Activated T-cell treated with anti-CD3 and anti-CD28 coated beads, Interleukin-2, amount 50 U/mL, for 72 hours (primary cell): ENCODE data around the gene HCFC2. TPM values are rescaled to one million over a fixed set of nuclear protein-coding genes. Genes with fewer than 3 reads are reported as not detected.
"Not testable (repeated sequence)": the region's sequence is repeated elsewhere in the genome, so short reads cannot be mapped to it uniquely, and the experiment has no call there.

Source experiments
- ATAC-seq, 2 donors: fragments of 150-1000 bp; cut with Tn5 transposase; replicated peaks in 1 of 2; 2 replicates each; pipeline ENCODE4 v1.10.0; 2021; ENCODE audit warnings: moderate library complexity in 2 of 2, mild to moderate bottlenecking in 1 of 2
- DNase-seq, 2 donors: peaks; one replicate each; pipeline ENCODE4 v3.0.0; 2021 to 2022; ENCODE audit warnings: mixed read lengths in 1 of 2
- H3K27ac Mint-ChIP-seq: one replicate; pipeline ENCODE4 v1.8.0; 2022; ENCODE audit warnings: mild to moderate bottlenecking, moderate library complexity, mixed read lengths
- H3K27me3 Mint-ChIP-seq: one replicate; pipeline ENCODE4 v1.8.0; 2022; ENCODE audit warnings: low read depth, mixed read lengths
- H3K36me3 Mint-ChIP-seq, 2 donors: one replicate each; pipeline ENCODE4 v1.8.0; 2022; ENCODE audit warnings: mixed read lengths in 2 of 2, mild to moderate bottlenecking in 1 of 2; ENCODE audit not compliant: insufficient read depth in 2 of 2
- H3K4me1 Mint-ChIP-seq: one replicate; pipeline ENCODE4 v1.8.0; 2022; ENCODE audit warnings: low read depth, mixed read lengths
- H3K4me3 Mint-ChIP-seq, 2 donors: one replicate each; pipeline ENCODE4 v1.8.0; 2022; ENCODE audit warnings: mild to moderate bottlenecking in 2 of 2, mixed read lengths in 2 of 2, moderate library complexity in 2 of 2
- H3K9me3 Mint-ChIP-seq, 2 donors: one replicate each; pipeline ENCODE4 v1.8.0; 2022; ENCODE audit warnings: mixed read lengths in 2 of 2
- total RNA-seq, 2 donors: library from RNA; stranded (reverse); gene quantifications; one replicate each; pipeline ENCODE4 v1.2.3, GENCODE V29; 2022

Gene HCFC2
- total RNA-seq, 2 donors from 2014 or later = 11.0 TPM

- H3K4me1 Mint-ChIP-seq = peaks cover 11% of the 10 kb centered on the region
- no peaks in the 10 kb centered on the region for H3K27me3 Mint-ChIP-seq
- H3K9me3 Mint-ChIP-seq = no peaks in the 10 kb centered on the region
- DNase-seq = peak; percentile 87
- H3K4me3 Mint-ChIP-seq = peak overlapping the region; percentile 11 to 62
- peak overlapping the region; percentile 64 for H3K27ac Mint-ChIP-seq
- no peaks in the 10 kb centered on the region for H3K36me3 Mint-ChIP-seq
- ATAC-seq = peak; percentile 98 to 99
These were observed 44.6 kb downstream of the HCFC2 start for GRCh38 chr12:104108755-104109445.

- H3K27ac Mint-ChIP-seq = peak overlapping the region; percentile 64
- no peaks in the 10 kb centered on the region for H3K36me3 Mint-ChIP-seq
- DNase-seq = no peak
- peaks cover 11% of the 10 kb centered on the region for H3K4me1 Mint-ChIP-seq
- ATAC-seq = peak; percentile 5 to 11
- H3K4me3 Mint-ChIP-seq = no peak overlapping the region
- no peaks in the 10 kb centered on the region for H3K27me3 Mint-ChIP-seq
- no peaks in the 10 kb centered on the region for H3K9me3 Mint-ChIP-seq
These were observed 45.3 kb downstream of the HCFC2 start for GRCh38 chr12:104109446-104110271.

GRCh38 chr12:104114834-104115586 lies 50.7 kb downstream of the HCFC2 start:
- H3K9me3 Mint-ChIP-seq, H3K4me1 Mint-ChIP-seq, H3K4me3 Mint-ChIP-seq, ATAC-seq, H3K27me3 Mint-ChIP-seq, H3K27ac Mint-ChIP-seq, DNase-seq, H3K36me3 Mint-ChIP-seq: not testable (repeated sequence)

GRCh38 chr12:104115587-104115975 lies 51.2 kb downstream of the HCFC2 start:
- H3K36me3 Mint-ChIP-seq = peaks cover 0 to 5% of the 10 kb centered on the region in 2 donors
- ATAC-seq = no peak
- H3K9me3 Mint-ChIP-seq = no peaks in the 10 kb centered on the region

GRCh38 chr12:104121001-104121400 lies 56.7 kb downstream of the HCFC2 start:
- peaks cover 4 to 13% of the 10 kb centered on the region in 2 donors for H3K36me3 Mint-ChIP-seq

More at GRCh38 chr12:104115587-104115975, 51.2 kb downstream of the HCFC2 start:
- DNase-seq = no peak
- H3K4me3 Mint-ChIP-seq = no peak overlapping the region
- no peaks in the 10 kb centered on the region for H3K27me3 Mint-ChIP-seq
- H3K4me1 Mint-ChIP-seq = no peaks in the 10 kb centered on the region
- H3K27ac Mint-ChIP-seq = no peak overlapping the region

GRCh38 chr12:104122298-104122697 lies 58.0 kb downstream of the HCFC2 start:
- H3K36me3 Mint-ChIP-seq = peaks cover 5 to 19% of the 10 kb centered on the region in 2 donors
- no peak overlapping the region for H3K4me3 Mint-ChIP-seq
- H3K27ac Mint-ChIP-seq = no peak overlapping the region
- H3K27me3 Mint-ChIP-seq = no peaks in the 10 kb centered on the region
- ATAC-seq (no peak), DNase-seq (no peak)
- H3K9me3 Mint-ChIP-seq = no peaks in the 10 kb centered on the region
- H3K4me1 Mint-ChIP-seq = no peaks in the 10 kb centered on the region

More at GRCh38 chr12:104121001-104121400, 56.7 kb downstream of the HCFC2 start:
- Mint-ChIP-seq H3K4me3 (no peak overlapping the region), H3K4me1 (no peaks in the 10 kb centered on the region), H3K9me3 (no peaks in the 10 kb centered on the region), H3K27me3 (no peaks in the 10 kb centered on the region), H3K27ac (no peak overlapping the region)
- DNase-seq (no peak), ATAC-seq (no peak)

- H3K27ac Mint-ChIP-seq = peak overlapping the region; percentile 89
These were observed 62.2 kb downstream of the HCFC2 start for GRCh38 chr12:104126548-104126947.

GRCh38 chr12:104130760-104131159 lies 66.4 kb downstream of the HCFC2 start:
- peaks cover 9 to 16% of the 10 kb centered on the region in 2 donors for H3K36me3 Mint-ChIP-seq
- no peaks in the 10 kb centered on the region for H3K9me3 Mint-ChIP-seq
- H3K27ac Mint-ChIP-seq = no peak overlapping the region

More at GRCh38 chr12:104126548-104126947, 62.2 kb downstream of the HCFC2 start:
- DNase-seq = no peak
- no peak overlapping the region for H3K4me3 Mint-ChIP-seq
- no peak for ATAC-seq
- no peaks in the 10 kb centered on the region for H3K9me3 Mint-ChIP-seq
- H3K27me3 Mint-ChIP-seq = no peaks in the 10 kb centered on the region
- H3K36me3 Mint-ChIP-seq = peaks cover 6 to 20% of the 10 kb centered on the region in 2 donors
- H3K4me1 Mint-ChIP-seq = peaks cover 12% of the 10 kb centered on the region

GRCh38 chr12:104131609-104132008 lies 67.3 kb downstream of the HCFC2 start:
- no peak for DNase-seq
- Mint-ChIP-seq H3K4me1 (peaks cover 32% of the 10 kb centered on the region), H3K27ac (no peak overlapping the region), H3K9me3 (no peaks in the 10 kb centered on the region), H3K36me3 (peaks cover 7 to 9% of the 10 kb centered on the region in 2 donors), H3K27me3 (no peaks in the 10 kb centered on the region), H3K4me3 (no peak overlapping the region)
- ATAC-seq = no peak

More at GRCh38 chr12:104130760-104131159, 66.4 kb downstream of the HCFC2 start:
- no peak overlapping the region for H3K4me3 Mint-ChIP-seq
- no peaks in the 10 kb centered on the region for H3K27me3 Mint-ChIP-seq
- ATAC-seq (no peak), DNase-seq (no peak)
- H3K4me1 Mint-ChIP-seq = peaks cover 23% of the 10 kb centered on the region

- ATAC-seq (no peak), DNase-seq (no peak)
- no peaks in the 10 kb centered on the region for H3K9me3 Mint-ChIP-seq
- peaks cover 34% of the 10 kb centered on the region for H3K4me1 Mint-ChIP-seq
- no peaks in the 10 kb centered on the region for H3K27me3 Mint-ChIP-seq
- no peak overlapping the region for H3K4me3 Mint-ChIP-seq
- H3K27ac Mint-ChIP-seq = no peak overlapping the region
- H3K36me3 Mint-ChIP-seq = peaks cover 7 to 9% of the 10 kb centered on the region in 2 donors
These were observed 68.1 kb downstream of the HCFC2 start for GRCh38 chr12:104132351-104132956.

- peaks cover 34% of the 10 kb centered on the region for H3K4me1 Mint-ChIP-seq
- no peaks in the 10 kb centered on the region for H3K27me3 Mint-ChIP-seq
- H3K27ac Mint-ChIP-seq = no peak overlapping the region
- no peak overlapping the region for H3K4me3 Mint-ChIP-seq
- H3K36me3 Mint-ChIP-seq = peaks cover 7% of the 10 kb centered on the region in 2 donors
- no peaks in the 10 kb centered on the region for H3K9me3 Mint-ChIP-seq
- ATAC-seq (no peak), DNase-seq (no peak)
These were observed 69.0 kb downstream of the HCFC2 start for GRCh38 chr12:104133321-104133720.

- H3K4me1 Mint-ChIP-seq = peaks cover 39% of the 10 kb centered on the region
- peaks cover 6 to 7% of the 10 kb centered on the region in 2 donors for H3K36me3 Mint-ChIP-seq
- no peak overlapping the region for H3K4me3 Mint-ChIP-seq
- no peaks in the 10 kb centered on the region for H3K9me3 Mint-ChIP-seq
- no peaks in the 10 kb centered on the region for H3K27me3 Mint-ChIP-seq
- ATAC-seq (no peak), DNase-seq (no peak)
- H3K27ac Mint-ChIP-seq = no peak overlapping the region
These were observed 69.5 kb downstream of the HCFC2 start for GRCh38 chr12:104133866-104134265.
